ENCODE measurements around the gene SP140. TPM values are rescaled to one million over a fixed set of nuclear protein-coding genes. Genes with fewer than 3 reads are reported as not detected.

SP140 gene
- total RNA-seq, 1 donor from 2014 or later, result 0.60 TPM

DNA sequence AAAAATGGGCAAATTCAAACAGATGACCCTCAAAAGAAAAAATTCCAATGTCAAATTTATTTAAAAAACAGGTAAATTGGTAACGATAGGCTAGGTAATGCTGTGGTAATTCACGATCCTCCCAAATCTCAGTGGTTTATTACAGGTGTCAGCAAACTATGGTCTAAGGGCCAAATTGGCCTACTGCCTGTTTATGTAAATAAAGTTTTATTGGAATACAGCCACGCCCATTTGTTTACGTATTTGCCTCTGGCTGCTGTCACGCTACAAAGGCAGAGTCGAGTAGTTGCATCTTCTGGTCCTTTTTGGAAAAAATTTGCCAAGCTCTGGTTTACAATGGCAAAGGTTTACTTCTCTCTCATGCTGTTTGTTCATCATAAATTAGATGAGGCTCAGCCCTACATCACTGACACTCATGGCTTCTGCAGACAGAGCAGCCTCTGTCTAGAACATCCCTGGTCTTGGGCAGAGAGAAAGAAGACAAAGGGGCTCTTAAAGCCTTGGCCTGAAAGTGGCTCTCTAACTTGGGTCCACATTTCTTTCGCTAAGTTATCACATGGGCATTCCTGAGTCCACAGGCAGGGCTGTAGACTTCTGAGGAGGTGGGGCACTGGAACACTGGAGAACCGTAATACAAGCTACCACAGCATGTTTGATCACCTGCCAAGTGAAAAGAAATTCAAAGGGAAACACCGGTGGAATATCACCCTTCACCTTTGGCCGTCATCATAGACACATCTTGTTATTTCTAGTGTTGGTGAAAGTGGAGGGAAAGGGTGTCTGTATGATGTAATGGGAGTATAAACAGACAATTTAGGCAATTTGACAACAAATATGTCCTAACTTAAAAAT lies 40.6 kb upstream of the SP140 start:
- H3K36me3 Mint-ChIP-seq (ENCODE audit: low read depth), result peaks cover 24% of the 10 kb centered on the region
- no peak for DNase-seq (ENCODE audit: low spot score)
- H3K27ac Mint-ChIP-seq (ENCODE audit: unreplicated experiment), result no peak overlapping the region
- H3K9me3 Mint-ChIP-seq (ENCODE audit: low read depth), result peaks cover 25% of the 10 kb centered on the region
- H3K27me3 Mint-ChIP-seq (ENCODE audit: low read depth), result no peaks in the 10 kb centered on the region
- no peaks in the 10 kb centered on the region for H3K4me1 Mint-ChIP-seq (ENCODE audit: low read depth)
- TF ChIP-seq, protein P1, sequence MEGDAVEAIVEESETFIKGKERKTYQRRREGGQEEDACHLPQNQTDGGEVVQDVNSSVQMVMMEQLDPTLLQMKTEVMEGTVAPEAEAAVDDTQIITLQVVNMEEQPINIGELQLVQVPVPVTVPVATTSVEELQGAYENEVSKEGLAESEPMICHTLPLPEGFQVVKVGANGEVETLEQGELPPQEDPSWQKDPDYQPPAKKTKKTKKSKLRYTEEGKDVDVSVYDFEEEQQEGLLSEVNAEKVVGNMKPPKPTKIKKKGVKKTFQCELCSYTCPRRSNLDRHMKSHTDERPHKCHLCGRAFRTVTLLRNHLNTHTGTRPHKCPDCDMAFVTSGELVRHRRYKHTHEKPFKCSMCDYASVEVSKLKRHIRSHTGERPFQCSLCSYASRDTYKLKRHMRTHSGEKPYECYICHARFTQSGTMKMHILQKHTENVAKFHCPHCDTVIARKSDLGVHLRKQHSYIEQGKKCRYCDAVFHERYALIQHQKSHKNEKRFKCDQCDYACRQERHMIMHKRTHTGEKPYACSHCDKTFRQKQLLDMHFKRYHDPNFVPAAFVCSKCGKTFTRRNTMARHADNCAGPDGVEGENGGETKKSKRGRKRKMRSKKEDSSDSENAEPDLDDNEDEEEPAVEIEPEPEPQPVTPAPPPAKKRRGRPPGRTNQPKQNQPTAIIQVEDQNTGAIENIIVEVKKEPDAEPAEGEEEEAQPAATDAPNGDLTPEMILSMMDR (IDR thresholded peaks at IDR 0.05), result no peak
- no peak overlapping the region for H3K4me3 Mint-ChIP-seq (ENCODE audit: unreplicated experiment)

GRCh38 chr2:230202430-230203109 lies 23.0 kb upstream of the SP140 start:
- TF ChIP-seq, protein P1 (IDR thresholded peaks at IDR 0.05), result no peak
- H3K4me1 Mint-ChIP-seq (ENCODE audit: low read depth), result no peaks in the 10 kb centered on the region
- H3K27me3 Mint-ChIP-seq (ENCODE audit: low read depth), result no peaks in the 10 kb centered on the region
- no peak for DNase-seq (ENCODE audit: low spot score)
- peaks cover 31% of the 10 kb centered on the region for H3K36me3 Mint-ChIP-seq (ENCODE audit: low read depth)
- H3K27ac Mint-ChIP-seq (ENCODE audit: unreplicated experiment), result no peak overlapping the region
- H3K9me3 Mint-ChIP-seq (ENCODE audit: low read depth), result peaks cover 7% of the 10 kb centered on the region
- H3K4me3 Mint-ChIP-seq (ENCODE audit: unreplicated experiment), result no peak overlapping the region

GRCh38 chr2:230203110-230203676 lies 22.3 kb upstream of the SP140 start:
- Mint-ChIP-seq H3K4me3 (ENCODE audit: unreplicated experiment) (no peak overlapping the region), H3K9me3 (ENCODE audit: low read depth) (peaks cover 7% of the 10 kb centered on the region), H3K4me1 (ENCODE audit: low read depth) (no peaks in the 10 kb centered on the region), H3K27me3 (ENCODE audit: low read depth) (no peaks in the 10 kb centered on the region), H3K27ac (ENCODE audit: unreplicated experiment) (no peak overlapping the region), H3K36me3 (ENCODE audit: low read depth) (peaks cover 31% of the 10 kb centered on the region)
- DNase-seq (ENCODE audit: low spot score), result no peak
- TF ChIP-seq, protein P1 (IDR thresholded peaks at IDR 0.05), result no peak

- H3K4me1 Mint-ChIP-seq (ENCODE audit: low read depth), result no peaks in the 10 kb centered on the region
- peak overlapping the region; percentile 58 for H3K27ac Mint-ChIP-seq (ENCODE audit: unreplicated experiment)
- TF ChIP-seq, protein P1 (IDR thresholded peaks at IDR 0.05), result no peak
- H3K27me3 Mint-ChIP-seq (ENCODE audit: low read depth), result no peaks in the 10 kb centered on the region
- no peak for DNase-seq (ENCODE audit: low spot score)
- peaks cover 7% of the 10 kb centered on the region for H3K9me3 Mint-ChIP-seq (ENCODE audit: low read depth)
- no peak overlapping the region for H3K4me3 Mint-ChIP-seq (ENCODE audit: unreplicated experiment)
- H3K36me3 Mint-ChIP-seq (ENCODE audit: low read depth), result peaks cover 25% of the 10 kb centered on the region
Measured at GRCh38 chr2:230205034-230205433, 20.5 kb upstream of the SP140 start.

- Mint-ChIP-seq H3K27me3 (ENCODE audit: low read depth) (no peaks in the 10 kb centered on the region), H3K4me1 (ENCODE audit: low read depth) (no peaks in the 10 kb centered on the region), H3K27ac (ENCODE audit: unreplicated experiment) (no peak overlapping the region), H3K9me3 (ENCODE audit: low read depth) (peaks cover 7% of the 10 kb centered on the region), H3K36me3 (ENCODE audit: low read depth) (peaks cover 25% of the 10 kb centered on the region), H3K4me3 (ENCODE audit: unreplicated experiment) (no peak overlapping the region)
- no peak for DNase-seq (ENCODE audit: low spot score)
- TF ChIP-seq, protein P1 (IDR thresholded peaks at IDR 0.05), result no peak
Measured at GRCh38 chr2:230205721-230206120, 19.8 kb upstream of the SP140 start.

Data from chondrocyte (in vitro differentiated cells).